GM12878 (cell line): ENCODE results near the gene SLMAP.

Source experiments
- EZH2 ChIP-seq: IDR thresholded peaks from 2 replicates; pipeline ENCODE4 v1.6.1; 2012; ENCODE audit warnings: low read depth, mild to moderate bottlenecking, control low read depth, inconsistent platforms, low read length, borderline replicate concordance; ENCODE audit not compliant: control insufficient read depth
- POLR2A ChIP-seq: IDR thresholded peaks from 2 replicates; pipeline ENCODE4 v1.6.1; 2011; ENCODE audit warnings: low read depth, mild to moderate bottlenecking, low read length
- TF ChIP-seq, protein P1 (sequence below): fragments of 150-350 bp; IDR thresholded peaks from 2 replicates; pipeline ENCODE4 v1.6.1; 2014; ENCODE audit warnings: mild to moderate bottlenecking, low read depth, low read length
- TF ChIP-seq, protein P2 (sequence below), 3 experiments: IDR thresholded peaks in 2 of 3; conservative IDR thresholded peaks in 1 of 3; 2 replicates each; pipeline ENCODE4 v1.5.1; 2011; ENCODE audit warnings: low read depth in 3 of 3, low read length in 3 of 3, mild to moderate bottlenecking in 3 of 3, control low read depth in 2 of 3, moderate library complexity in 2 of 3, inconsistent platforms in 1 of 3, mixed read lengths in 1 of 3; ENCODE audit not compliant: control insufficient read depth in 2 of 3, insufficient read depth in 1 of 3; ENCODE audit errors: extremely low read depth in 1 of 3

DNA sequence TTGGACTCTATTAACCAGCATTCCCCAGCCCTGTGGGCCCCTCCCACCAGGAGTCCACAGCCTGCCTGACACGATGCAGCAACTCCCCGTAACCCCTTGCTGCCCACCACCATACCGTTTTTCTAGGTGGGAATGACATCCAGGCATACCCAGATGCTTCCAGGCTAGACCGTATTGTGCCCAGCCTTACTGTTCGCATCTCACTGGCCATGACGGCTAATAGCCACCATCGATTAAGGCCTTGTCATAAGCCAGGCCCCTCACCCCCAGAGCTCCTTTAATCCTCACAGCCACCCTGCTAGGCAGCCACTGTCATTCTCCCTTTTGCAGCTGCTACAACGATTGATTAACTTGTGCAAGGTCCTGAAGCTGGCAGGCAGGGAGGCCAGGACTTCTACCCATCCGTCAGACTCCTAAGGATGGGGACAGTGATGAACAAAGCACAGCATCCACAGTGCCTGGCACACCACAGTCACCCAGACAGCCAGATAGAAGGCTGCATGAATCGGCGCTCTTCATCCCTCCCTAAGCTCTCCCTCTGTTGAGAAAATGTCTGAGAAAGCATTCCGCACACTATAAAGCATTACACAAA, 192.1 kb downstream of the SLMAP start:
- TF ChIP-seq, protein P1, sequence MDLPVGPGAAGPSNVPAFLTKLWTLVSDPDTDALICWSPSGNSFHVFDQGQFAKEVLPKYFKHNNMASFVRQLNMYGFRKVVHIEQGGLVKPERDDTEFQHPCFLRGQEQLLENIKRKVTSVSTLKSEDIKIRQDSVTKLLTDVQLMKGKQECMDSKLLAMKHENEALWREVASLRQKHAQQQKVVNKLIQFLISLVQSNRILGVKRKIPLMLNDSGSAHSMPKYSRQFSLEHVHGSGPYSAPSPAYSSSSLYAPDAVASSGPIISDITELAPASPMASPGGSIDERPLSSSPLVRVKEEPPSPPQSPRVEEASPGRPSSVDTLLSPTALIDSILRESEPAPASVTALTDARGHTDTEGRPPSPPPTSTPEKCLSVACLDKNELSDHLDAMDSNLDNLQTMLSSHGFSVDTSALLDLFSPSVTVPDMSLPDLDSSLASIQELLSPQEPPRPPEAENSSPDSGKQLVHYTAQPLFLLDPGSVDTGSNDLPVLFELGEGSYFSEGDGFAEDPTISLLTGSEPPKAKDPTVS, result no peak
- TF ChIP-seq POLR2A (no peak), EZH2 (no peak)
- TF ChIP-seq, protein P2, sequence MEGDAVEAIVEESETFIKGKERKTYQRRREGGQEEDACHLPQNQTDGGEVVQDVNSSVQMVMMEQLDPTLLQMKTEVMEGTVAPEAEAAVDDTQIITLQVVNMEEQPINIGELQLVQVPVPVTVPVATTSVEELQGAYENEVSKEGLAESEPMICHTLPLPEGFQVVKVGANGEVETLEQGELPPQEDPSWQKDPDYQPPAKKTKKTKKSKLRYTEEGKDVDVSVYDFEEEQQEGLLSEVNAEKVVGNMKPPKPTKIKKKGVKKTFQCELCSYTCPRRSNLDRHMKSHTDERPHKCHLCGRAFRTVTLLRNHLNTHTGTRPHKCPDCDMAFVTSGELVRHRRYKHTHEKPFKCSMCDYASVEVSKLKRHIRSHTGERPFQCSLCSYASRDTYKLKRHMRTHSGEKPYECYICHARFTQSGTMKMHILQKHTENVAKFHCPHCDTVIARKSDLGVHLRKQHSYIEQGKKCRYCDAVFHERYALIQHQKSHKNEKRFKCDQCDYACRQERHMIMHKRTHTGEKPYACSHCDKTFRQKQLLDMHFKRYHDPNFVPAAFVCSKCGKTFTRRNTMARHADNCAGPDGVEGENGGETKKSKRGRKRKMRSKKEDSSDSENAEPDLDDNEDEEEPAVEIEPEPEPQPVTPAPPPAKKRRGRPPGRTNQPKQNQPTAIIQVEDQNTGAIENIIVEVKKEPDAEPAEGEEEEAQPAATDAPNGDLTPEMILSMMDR (IDR thresholded peaks at IDR 0.05 in 2 of 3, conservative IDR thresholded peaks at IDR 0.05 in 1 of 3; ENCODE audit: control insufficient read depth in 2 of 3, extremely low read depth in 1 of 3, insufficient read depth in 1 of 3, low read depth in 3 of 3, low read length in 3 of 3), result no peak
